CD4-positive, alpha-beta T cell treated with Interleukin-4 for 1 hour (primary cell): ENCODE data around the gene ZNF343.
A peak's percentile ranks its signal among the peaks of the same experiment; 100 is the strongest.
"Not testable (repeated sequence)": the region's sequence is repeated elsewhere in the genome, so short reads cannot be mapped to it uniquely, and the experiment has no call there.

Experiments
- DNase-seq, 2 donors: peaks; one replicate each; pipeline ENCODE4 v3.0.0-alpha.2; 2020 to 2022

The ZNF343 gene

GRCh38 chr20:2508631-2509467 lies at the start of gene ZNF343:
ZNF343 (minus strand) TSS chr20:2508915; CDS start chr20:2493895, 15,020 bp downstream.
- peak; percentile 79 to 80 for DNase-seq

DNA sequence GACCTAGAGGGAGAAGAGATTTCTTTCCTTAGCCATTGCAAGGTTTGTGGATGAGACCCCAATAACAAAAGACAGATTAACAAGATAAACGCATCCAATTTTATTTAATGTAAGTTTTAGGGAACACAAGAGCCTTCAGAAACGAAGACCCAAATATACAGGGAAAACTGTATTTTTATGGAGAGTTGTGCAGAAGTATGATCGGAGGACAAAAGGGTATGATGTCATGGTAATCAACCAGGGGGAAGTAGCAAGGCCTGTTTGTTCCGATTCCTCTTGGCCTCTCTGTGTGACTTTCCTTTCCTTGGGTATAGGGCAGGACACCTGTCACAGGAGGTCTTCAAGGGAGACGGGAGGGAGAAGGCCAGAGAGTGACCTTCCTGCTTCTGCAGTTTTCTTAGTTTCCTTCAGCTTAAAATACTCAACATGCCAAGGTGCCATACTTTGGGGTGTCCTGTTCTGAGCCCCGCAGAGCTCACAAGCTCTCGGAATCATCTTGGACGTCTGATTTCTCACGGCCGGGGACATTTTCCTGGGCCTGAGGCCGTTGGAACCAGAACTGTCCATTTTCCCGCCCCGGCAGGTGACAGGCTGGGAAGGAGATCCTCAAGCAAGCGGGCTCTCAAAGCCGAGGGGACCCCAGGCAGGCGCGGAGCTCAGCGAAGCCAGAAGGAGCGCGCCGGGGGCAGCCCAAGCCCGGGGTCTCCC lies 49.3 kb upstream of the ZNF343 start:
- no peak for DNase-seq

- DNase-seq: no peak
Observed at GRCh38 chr20:2545594-2545993, 36.9 kb upstream of the ZNF343 start.

GRCh38 chr20:2544211-2544610 lies 35.5 kb upstream of the ZNF343 start:
- DNase-seq: no peak

DNA sequence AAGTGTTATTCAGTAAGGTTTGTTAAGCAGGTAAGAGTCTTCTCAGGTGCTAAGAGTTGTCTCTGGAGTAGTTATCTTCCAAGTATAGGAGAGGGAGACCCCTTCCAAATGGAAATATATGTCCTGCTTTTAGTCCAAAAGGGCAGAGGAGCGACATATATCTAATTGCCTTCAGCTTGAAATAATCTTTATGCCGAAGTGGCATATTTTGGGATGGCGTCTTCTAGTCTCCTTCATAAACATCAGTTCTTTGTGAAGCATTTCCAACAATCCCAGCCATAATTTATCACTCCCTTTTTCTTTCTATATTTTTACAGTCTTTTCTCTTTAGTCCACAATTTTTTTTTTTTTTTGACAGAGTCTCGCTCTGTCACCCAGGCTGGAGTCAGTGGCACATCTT lies 33.6 kb upstream of the ZNF343 start:
- DNase-seq: no peak

GRCh38 chr20:2541940-2542339 lies 33.2 kb upstream of the ZNF343 start:
- DNase-seq: no peak

DNA sequence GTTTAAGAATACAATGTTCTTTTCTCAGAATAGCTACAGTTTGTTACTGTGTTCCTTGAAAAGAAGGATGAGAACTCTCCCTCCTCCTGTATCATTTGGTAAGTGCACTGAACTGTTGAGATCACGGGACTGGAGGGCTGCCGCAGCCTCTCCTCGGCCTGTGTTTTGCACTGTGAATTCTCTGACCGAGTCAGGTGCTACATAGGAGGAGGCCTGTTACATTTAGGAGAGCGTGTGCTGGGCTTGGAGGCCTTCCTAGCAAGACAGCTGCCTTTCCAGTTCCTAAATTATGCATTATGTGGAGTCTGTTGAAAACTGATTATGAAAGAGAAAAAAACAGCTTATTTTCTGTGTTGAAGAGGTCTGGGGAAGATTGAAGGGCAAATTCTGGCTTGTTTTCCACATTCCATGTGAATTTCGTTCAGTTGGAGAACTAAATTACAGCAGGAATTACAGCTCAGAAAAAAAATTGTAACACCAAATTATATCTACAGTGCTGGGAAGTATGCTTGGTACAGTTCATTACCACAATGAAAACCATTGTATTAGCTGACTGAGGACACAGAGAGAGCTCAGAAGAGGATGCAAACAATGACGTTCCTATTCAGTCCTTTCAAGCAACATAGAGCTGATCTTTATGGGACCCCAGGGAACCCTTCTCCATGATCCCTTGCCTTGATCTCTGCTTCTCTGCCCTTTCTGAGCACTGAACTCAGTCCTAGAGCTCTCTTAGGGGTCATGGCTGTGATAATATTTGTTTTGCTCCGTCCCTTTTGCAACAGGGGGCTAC lies 30.4 kb upstream of the ZNF343 start:
- DNase-seq: no peak

GRCh38 chr20:2538356-2538755 lies 29.6 kb upstream of the ZNF343 start:
- no peak for DNase-seq

- no peak for DNase-seq
Observed at GRCh38 chr20:2537101-2537500, 28.4 kb upstream of the ZNF343 start.

DNA sequence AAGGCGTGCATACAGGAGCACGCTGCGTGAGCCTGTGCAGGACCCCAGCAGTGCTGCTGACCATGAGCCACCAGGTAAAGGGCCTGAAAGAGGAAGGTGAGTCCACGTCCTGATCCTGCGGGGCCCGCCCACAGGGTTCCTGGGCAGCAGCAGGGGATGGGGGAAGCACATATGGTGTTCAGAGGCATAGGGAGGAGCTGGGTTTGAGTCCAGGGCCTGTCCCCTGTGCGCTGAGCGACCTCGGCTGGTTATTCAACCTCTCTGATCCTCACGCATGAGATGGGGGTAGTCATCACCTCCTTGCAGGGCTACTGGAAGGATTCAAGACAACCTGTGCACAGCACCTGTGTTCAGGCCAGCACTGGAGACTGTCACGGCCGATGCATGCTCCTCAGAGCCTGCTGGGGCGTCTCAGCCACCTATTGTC lies 27.9 kb upstream of the ZNF343 start, which contains the start of gene TMC2:
Gene TMC2 (plus strand): TSS at position 14 of the 427 bp plus-strand sequence. CDS start 49 bp downstream, at position 63.
- no peak for DNase-seq

DNA sequence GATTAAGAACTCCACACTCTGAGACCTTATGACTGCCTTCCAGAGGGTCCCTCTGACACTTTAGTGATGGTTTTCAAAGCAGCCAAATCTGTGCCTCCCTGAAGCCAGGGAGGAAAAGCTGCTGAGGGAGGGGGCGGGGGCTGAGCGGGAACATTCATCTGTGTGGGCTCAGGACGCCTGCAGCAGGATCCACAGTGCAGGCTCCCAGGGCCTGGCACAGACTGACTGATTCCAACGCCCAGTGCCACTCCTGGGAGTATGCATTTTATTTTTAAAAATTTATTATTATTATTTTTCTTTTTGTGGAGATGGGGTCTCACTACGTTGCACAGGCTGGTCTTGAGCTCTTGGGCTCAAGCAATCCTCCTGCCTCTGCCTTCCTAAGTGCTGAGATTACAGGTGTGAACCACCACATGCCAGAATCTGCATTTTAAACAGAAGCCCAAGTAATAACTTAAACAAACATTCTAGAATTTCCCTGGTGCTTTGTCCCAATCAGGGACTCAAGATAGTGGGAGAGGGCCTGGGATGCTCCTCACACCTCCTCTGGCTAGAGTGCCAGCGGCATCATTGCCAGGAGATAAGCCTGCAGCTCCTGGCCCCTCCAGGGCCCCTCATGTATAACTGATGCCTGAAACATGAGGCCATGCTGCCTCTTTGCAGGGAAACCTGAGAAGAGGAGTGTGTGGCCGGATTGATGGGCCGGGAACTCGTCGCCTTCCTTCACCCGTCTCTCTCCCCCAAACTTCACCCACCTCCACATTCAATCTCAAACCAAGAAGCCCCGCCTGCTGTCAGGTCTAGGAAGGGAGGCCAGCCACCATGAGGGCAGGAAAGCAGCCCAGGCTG lies 27.2 kb upstream of the ZNF343 start:
- no peak for DNase-seq

- no peak for DNase-seq
Observed at GRCh38 chr20:2533118-2533517, 24.4 kb upstream of the ZNF343 start.

- no peak for DNase-seq
Observed at GRCh38 chr20:2528671-2529271, 20.1 kb upstream of the ZNF343 start.

DNA sequence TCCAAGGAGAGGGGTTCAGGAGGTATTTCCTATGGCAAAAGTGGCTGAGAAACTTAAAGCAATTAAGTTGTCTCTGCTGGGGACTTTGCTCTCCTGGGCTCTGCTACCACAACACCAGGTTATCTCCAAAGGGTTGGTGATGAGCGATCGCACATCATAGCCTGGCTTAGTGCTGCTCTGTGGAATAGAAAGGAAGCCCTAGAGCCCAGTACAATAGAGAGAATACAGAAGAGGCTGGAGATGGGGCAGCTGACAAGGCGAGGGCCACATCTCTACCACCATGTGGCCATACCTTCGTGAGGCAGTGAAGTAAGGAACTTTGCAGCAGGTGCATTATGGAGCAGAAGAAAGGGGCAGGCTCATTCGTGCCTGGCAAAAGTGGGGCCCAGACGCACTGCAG lies 19.0 kb upstream of the ZNF343 start:
- DNase-seq: no peak

DNA sequence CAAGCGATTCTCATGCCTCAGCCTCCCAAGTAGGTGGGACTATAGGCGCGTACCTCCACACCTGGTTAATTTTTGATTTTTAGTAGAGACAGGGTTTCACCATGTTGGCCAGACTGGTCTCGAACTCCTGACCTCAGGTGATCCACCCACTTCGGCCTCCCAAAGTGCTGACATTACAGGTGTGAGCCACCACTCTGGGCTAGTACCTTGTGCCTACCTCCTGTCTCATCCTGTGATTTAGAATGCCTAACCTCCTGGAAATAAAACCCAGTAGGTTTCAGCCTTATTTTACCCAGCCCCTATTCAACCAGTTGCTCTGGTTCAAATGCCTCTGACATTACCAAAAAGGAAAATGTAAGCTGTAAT lies 17.5 kb upstream of the ZNF343 start:
- not testable (repeated sequence) for DNase-seq

DNA sequence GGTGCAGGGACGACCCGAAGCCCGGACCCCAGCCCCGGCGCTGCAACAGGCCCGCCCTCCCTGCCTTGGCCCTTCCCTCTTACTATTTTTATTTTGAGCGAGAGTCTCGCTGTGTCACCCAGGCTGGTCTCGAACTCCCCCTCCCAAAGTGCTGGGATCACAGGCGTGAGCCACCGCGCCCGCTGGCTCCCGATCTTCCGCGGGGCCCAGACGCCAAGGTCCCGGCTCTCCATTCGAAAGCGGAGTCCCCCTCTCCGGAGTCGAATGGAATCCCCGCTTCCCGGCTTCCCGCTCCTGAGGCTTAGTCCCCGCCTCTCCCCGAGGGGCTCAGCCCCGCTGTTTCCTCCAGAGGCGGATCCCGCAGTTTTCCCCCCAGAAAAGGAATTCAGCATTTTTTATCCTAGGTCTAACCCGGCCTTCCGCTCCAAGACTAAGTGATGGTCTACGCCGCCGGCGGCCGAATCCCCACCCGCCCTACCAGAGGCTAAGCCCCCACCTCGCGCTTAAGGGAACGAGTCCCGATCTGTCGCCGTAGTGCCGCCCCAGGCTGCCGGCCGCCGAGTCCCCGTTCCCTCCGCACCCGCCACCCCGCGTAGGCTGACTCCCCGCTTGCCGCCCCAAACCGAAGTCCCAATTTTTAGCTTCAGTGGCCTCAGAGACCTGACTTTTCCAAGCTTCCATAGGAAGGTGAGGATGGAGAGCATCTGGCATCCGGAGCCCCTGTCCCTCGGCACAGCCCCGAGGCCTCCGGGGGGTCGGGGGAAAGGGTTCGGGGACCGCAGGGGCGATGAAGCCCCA lies 16.2 kb upstream of the ZNF343 start:
- peak in 1 of 2 donors; percentile 35 for DNase-seq

DNA sequence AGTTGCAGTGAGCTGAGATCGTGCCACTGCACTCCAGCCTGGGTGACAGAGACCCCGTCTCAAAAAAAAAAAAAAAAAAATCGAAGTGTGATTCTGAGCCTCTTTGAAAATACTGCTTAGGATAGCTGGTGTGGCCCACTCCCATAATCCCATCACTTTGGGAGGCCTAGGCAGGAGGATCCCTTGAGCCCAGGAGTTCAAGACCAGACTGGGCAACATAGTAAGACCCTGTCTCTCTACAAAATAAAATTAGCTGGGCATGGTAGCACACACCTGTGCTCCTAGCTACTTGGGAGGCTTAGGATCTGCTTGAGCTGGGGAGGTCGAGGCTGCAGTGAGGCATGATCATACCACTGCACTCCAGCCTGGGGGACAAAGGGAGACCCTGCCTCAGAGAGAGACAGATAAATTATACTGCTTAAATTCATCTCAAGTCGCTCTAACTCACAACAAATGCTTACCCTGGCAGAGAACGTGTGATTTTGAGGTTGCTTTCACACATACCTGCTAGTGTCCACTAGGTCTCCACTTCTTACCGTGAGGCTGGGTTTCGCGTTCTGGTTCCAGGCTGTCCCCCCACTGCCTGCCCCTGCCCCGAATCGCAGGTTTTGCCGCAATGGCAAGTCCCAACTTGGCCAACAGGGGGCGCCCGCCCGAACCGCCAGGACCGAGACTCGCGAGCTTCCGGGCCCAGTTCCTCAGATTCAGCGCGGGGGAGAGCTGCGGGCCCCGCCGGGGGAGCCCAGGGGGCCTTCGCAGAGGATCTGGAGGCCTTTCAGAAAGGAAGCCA lies 15.4 kb upstream of the ZNF343 start:
- DNase-seq: peak; percentile 89 to 91

- DNase-seq: not testable (repeated sequence)
Observed at GRCh38 chr20:2522826-2523429, 14.2 kb upstream of the ZNF343 start.
